ENCODE results near the gene IL22.

DNA sequence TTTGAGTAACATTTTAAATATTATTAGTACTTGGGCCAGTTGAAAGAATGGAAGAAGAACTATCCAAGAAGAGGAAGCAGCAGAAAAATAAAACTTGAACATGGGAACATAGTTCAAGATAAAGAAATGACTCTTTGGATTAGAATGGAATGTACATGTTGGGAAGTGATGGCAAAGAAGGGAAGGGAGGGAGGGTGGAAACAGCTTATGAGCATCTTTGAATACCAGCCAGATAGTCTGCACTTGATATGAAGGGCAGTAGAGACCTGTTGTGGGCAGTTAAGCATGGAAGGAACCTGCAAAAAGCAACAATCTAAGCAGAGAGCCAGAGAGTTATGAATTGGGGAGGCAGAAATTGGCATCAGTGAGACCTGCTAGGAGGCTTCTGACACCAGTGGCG is 10.0 kb upstream of the IL22 start:
- TF ChIP-seq ELF4 (IDR thresholded peaks at IDR 0.05) (no peak), FOXA1 (IDR thresholded peaks at IDR 0.05) (no peak), NFRKB (IDR thresholded peaks at IDR 0.05) (no peak), FOXM1 (IDR thresholded peaks at IDR 0.05; ENCODE audit: borderline replicate concordance) (no peak), SUZ12 (IDR thresholded peaks at IDR 0.05) (no peak), LEF1 (IDR thresholded peaks at IDR 0.05; ENCODE audit: borderline replicate concordance) (no peak), SP1 (IDR thresholded peaks at IDR 0.05) (no peak), TARDBP (IDR thresholded peaks at IDR 0.05) (no peak), FOXK2 (IDR thresholded peaks at IDR 0.05) (no peak), ZNF384 (IDR thresholded peaks at IDR 0.05) (no peak), BHLHE40 (IDR thresholded peaks at IDR 0.05; ENCODE audit: borderline replicate concordance) (no peak), CTBP1 (IDR thresholded peaks at IDR 0.05; ENCODE audit: borderline replicate concordance) (no peak), ARNT (IDR thresholded peaks at IDR 0.05) (no peak)
- TF ChIP-seq, protein P1, sequence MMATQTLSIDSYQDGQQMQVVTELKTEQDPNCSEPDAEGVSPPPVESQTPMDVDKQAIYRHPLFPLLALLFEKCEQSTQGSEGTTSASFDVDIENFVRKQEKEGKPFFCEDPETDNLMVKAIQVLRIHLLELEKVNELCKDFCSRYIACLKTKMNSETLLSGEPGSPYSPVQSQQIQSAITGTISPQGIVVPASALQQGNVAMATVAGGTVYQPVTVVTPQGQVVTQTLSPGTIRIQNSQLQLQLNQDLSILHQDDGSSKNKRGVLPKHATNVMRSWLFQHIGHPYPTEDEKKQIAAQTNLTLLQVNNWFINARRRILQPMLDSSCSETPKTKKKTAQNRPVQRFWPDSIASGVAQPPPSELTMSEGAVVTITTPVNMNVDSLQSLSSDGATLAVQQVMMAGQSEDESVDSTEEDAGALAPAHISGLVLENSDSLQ (IDR thresholded peaks at IDR 0.05): no peak

All from HEK293T (cell line).